Brain microvascular endothelial cell (primary cell): ENCODE data around the gene SLC43A3.

Experiments
- DNase-seq: peaks from one replicate; pipeline ENCODE4 v3.0.0-alpha.2; 2020
- H3K27ac ChIP-seq: fragments of 250-450 bp; sonication (Bioruptor Pico); 2 replicates; pipeline ENCODE4 v1.5.1; 2020; ENCODE audit warnings: mild to moderate bottlenecking, moderate library complexity
- H3K27me3 ChIP-seq: fragments of 250-450 bp; sonication (Bioruptor Pico); replicated peaks from 2 replicates; pipeline ENCODE4 v1.5.1; 2020; ENCODE audit warnings: mild to moderate bottlenecking
- H3K36me3 ChIP-seq: fragments of 250-450 bp; sonication (Bioruptor Pico); replicated peaks from 2 replicates; pipeline ENCODE4 v1.5.1; 2020; ENCODE audit warnings: mild to moderate bottlenecking
- H3K4me3 ChIP-seq: 2 replicates; pipeline ENCODE4 v1.5.1; 2011; ENCODE audit warnings: low read depth, mild to moderate bottlenecking, control low read depth, low read length, moderate library complexity
- in situ Hi-C: cut with HindIII; loops from 2 replicates; pipeline ENCODE4 v1.10.0; 2017; ENCODE audit warnings: low sequenced_read_pairs, low pct_ligation_motif_present
- TF ChIP-seq, protein P1 (sequence below): IDR thresholded peaks from 2 replicates; pipeline ENCODE4 v1.5.1; 2011; ENCODE audit warnings: low read depth, mild to moderate bottlenecking, moderate library complexity, low read length, control low read depth, inconsistent platforms; ENCODE audit errors: missing control alignments

Gene SLC43A3

GRCh38 chr11:57426929-57427726 is at the start of gene SLC43A3:
Gene SLC43A3 (minus strand): TSS chr11:57427121. CDS start chr11:57426172, 949 bp downstream.
- in situ Hi-C loops: no loop called here
- H3K4me3 ChIP-seq: peak within 1 kb of the TSS; percentile 50
- H3K27me3 ChIP-seq: no peaks in the 10 kb centered on the region
- TF ChIP-seq, protein P1, sequence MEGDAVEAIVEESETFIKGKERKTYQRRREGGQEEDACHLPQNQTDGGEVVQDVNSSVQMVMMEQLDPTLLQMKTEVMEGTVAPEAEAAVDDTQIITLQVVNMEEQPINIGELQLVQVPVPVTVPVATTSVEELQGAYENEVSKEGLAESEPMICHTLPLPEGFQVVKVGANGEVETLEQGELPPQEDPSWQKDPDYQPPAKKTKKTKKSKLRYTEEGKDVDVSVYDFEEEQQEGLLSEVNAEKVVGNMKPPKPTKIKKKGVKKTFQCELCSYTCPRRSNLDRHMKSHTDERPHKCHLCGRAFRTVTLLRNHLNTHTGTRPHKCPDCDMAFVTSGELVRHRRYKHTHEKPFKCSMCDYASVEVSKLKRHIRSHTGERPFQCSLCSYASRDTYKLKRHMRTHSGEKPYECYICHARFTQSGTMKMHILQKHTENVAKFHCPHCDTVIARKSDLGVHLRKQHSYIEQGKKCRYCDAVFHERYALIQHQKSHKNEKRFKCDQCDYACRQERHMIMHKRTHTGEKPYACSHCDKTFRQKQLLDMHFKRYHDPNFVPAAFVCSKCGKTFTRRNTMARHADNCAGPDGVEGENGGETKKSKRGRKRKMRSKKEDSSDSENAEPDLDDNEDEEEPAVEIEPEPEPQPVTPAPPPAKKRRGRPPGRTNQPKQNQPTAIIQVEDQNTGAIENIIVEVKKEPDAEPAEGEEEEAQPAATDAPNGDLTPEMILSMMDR: no peak
- peak within 1 kb of the TSS; percentile 65 for H3K27ac ChIP-seq
- H3K36me3 ChIP-seq: peaks cover 7% of the 10 kb centered on the region
- peak; percentile 56 for DNase-seq

DNA sequence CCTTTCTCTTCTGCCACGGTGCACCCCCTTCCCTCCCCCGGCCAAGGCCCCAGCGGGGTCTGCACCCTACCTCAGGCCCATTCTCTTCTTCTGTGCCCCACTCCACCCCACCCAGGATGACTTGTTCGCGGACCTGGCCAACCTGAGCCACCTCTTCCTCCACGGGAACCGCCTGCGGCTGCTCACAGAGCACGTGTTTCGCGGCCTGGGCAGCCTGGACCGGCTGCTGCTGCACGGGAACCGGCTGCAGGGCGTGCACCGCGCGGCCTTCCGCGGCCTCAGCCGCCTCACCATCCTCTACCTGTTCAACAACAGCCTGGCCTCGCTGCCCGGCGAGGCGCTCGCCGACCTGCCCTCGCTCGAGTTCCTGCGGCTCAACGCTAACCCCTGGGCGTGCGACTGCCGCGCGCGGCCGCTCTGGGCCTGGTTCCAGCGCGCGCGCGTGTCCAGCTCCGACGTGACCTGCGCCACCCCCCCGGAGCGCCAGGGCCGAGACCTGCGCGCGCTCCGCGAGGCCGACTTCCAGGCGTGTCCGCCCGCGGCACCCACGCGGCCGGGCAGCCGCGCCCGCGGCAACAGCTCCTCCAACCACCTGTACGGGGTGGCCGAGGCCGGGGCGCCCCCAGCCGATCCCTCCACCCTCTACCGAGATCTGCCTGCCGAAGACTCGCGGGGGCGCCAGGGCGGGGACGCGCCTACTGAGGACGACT is 49.3 kb upstream of the SLC43A3 start:
- Histone ChIP-seq H3K4me3 (peak overlapping the region; percentile 15), H3K27ac (no peak overlapping the region), H3K27me3 (peaks cover 12% of the 10 kb centered on the region), H3K36me3 (no peaks in the 10 kb centered on the region)
- TF ChIP-seq, protein P1: no peak
- in situ Hi-C loops: no loop called here
- DNase-seq: no peak

- no peak overlapping the region for H3K4me3 ChIP-seq
- TF ChIP-seq, protein P1: no peak
- in situ Hi-C loops: no loop called here
- no peak for DNase-seq
- H3K27ac ChIP-seq: no peak overlapping the region
- H3K36me3 ChIP-seq: no peaks in the 10 kb centered on the region
- peaks cover 12% of the 10 kb centered on the region for H3K27me3 ChIP-seq
These were observed 48.7 kb upstream of the SLC43A3 start for GRCh38 chr11:57475671-57476046.

- Histone ChIP-seq H3K27ac (no peak overlapping the region), H3K36me3 (no peaks in the 10 kb centered on the region), H3K4me3 (no peak overlapping the region), H3K27me3 (peaks cover 12% of the 10 kb centered on the region)
- no peak for DNase-seq
- TF ChIP-seq, protein P1: no peak
- in situ Hi-C loops: no loop called here
These were observed 48.3 kb upstream of the SLC43A3 start for GRCh38 chr11:57475191-57475590.

DNA sequence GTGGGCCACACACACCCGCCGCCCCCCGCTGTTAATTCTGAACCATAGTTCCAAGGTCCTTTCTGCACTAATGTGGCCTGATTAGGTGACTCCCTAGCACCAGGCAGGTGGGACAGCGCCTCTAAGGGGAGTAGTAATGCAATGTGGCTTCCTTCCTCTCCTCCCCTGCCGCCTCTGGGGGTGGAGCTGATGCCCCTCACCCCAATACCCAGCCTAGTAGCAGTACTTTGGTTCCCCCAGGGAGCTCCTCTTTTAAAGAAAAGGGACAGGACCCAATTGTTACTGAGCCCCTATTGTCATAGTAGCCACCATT is 47.8 kb upstream of the SLC43A3 start:
- no peak overlapping the region for H3K4me3 ChIP-seq
- in situ Hi-C loops: no loop called here

More for the DNA sequence above, 47.8 kb upstream of the SLC43A3 start:
- Histone ChIP-seq H3K36me3 (no peaks in the 10 kb centered on the region), H3K27ac (no peak overlapping the region), H3K27me3 (peaks cover 12% of the 10 kb centered on the region)
- no peak for DNase-seq
- TF ChIP-seq, protein P1: no peak
